ENCODE measurements around the gene FAM43B.
A peak's percentile ranks its signal among the peaks of the same experiment; 100 is the strongest.
"Not testable (repeated sequence)": the region's sequence is repeated elsewhere in the genome, so short reads cannot be mapped to it uniquely, and the experiment has no call there.

The FAM43B gene

GRCh38 chr1:20551945-20552727 is at the start of gene FAM43B:
TSS of gene FAM43B (plus strand) at chr1:20552573. CDS start at chr1:20552974, 401 bp downstream.
- peak; percentile 91 for DNase-seq

GRCh38 chr1:20505488-20505887 is 46.9 kb upstream of the FAM43B start:
- DNase-seq, result no peak

DNA sequence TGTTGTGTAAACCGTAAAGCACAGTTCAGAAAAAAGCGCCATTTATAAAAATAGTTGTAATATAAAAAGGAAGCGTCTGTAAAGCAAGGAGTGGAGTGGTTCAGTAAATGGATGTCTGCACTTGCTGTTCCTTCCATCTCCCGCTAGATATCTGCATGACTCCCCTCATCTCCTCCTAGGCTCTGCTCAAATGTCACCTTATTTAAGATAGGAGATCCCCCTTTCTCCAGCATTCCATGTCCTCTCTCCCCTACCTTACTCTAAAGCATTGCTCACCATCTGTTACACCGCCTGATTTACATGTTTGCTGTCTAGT is 45.2 kb upstream of the FAM43B start:
- DNase-seq, result no peak

- DNase-seq, result peak; percentile 98
Measured at GRCh38 chr1:20507564-20508410, 44.6 kb upstream of the FAM43B start, which contains the start of gene MUL1. TSS of gene MUL1 (minus strand) at chr1:20508151. CDS start at chr1:20508024, 127 bp downstream.

GRCh38 chr1:20508411-20508771 is 44.0 kb upstream of the FAM43B start:
- no peak for DNase-seq

DNA sequence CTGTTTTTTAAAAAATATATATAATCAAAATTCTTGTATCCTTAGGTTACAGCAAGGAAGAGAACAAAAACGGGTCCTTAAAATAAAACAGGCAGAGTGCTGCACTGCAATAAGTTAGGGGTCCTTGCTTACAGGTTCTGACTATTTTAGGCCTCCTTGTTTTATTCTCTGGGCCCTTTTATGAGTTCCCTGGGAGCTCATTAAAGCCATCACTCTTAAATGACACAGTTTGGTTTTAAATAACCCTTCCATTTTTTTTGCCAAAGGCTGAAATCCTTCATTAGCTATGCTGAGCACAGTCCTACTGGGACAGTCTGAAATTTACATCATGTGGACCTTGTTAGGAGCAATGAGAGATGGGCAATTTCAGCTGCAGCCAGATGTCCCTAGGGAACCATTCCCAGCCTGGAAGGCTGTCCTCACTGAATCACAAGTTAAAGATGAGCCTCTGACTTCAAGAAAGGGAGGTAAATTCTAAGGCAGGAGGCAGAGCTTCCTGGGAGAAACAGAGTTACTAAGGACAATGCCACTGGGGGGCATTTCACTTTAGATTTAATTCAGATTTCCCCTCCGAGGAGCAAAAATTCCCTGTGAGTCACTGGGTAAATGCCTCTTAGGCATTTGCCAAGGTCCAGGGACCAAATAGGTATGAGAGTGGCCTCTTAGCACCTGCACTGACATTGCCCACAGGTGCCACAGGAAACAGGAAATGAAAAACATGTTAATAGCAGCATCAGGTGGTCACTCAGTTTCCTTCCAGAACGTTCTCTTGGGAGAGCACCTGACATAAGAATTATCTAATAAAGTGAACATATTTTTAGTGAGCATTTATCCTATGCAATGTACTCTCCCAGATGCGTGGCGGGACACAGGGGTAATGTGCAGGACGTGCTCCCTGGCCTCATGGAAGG is 40.6 kb upstream of the FAM43B start:
- no peak for DNase-seq

DNA sequence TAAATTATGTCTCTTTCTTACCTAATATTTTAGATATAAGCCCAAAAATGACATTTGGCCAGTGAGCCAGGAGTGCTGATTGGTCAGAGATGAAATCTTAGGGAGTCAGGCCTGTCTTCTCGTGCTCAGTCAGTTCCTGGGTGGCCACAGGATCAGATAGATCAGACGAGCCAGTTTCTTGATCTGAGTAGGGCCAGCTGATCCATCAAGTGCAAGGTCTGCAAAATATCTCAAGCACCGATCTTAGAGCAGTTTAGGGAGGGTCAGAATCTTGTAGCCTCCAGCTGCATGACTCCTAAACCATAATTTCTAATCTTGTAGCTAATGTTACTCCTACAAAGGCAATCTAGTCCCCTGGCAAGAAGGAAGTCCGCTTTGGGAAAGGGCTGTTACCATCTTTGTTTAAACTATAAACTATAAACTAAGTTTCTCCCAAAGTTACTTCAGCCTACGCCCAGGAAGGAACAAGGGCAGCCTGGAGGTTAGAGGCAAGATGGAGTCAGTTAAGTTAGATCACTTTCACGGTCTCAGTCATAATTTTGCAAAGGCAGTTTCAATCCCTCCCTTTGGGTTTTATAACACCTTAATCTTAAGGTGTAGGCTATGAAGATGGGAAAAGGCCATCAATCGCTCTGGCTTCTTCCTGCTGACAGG is 32.6 kb upstream of the FAM43B start:
- not testable (repeated sequence) for DNase-seq

- peak; percentile 85 for DNase-seq
Measured at GRCh38 chr1:20521960-20522861, 30.2 kb upstream of the FAM43B start.

GRCh38 chr1:20526267-20526666 is 26.1 kb upstream of the FAM43B start:
- no peak for DNase-seq

DNA sequence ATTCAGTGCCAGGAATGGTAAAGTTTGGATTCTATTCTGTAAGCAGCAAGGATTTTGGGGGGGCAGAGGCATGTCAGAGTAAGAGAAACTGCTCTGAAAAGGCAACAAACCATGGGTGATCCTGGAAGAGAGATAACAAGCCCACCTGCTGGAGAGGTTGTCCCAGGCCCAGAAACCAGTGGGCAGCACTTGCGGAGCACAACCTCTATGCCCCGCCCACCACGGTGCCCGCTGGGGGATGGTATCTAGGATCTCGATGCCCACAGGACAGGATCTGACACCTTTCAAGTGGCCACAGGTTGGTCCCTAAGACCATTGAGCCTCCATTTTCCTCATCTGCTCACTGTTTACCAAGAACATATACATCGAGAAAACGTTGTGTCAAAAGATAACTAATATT is 24.2 kb upstream of the FAM43B start:
- DNase-seq, result no peak

DNA sequence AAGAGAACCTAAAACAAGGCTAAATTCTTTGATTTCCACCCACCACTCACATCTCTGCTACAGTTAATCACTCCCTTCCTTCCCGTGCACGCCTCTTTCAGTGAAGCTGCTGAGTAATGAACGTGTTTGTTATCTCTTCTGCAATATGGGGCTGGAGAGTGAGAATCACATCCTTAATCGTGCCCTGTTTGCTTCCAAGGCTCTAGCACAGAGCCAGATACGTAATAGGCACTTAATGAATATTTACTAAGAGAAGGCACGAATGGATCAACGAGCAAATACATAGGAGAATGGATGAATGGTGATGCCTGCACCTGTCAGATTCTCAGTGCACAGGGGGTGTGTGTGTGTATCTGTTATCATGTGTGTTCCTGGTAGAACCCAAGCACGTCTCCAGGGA is 22.1 kb upstream of the FAM43B start:
- no peak for DNase-seq

DNA sequence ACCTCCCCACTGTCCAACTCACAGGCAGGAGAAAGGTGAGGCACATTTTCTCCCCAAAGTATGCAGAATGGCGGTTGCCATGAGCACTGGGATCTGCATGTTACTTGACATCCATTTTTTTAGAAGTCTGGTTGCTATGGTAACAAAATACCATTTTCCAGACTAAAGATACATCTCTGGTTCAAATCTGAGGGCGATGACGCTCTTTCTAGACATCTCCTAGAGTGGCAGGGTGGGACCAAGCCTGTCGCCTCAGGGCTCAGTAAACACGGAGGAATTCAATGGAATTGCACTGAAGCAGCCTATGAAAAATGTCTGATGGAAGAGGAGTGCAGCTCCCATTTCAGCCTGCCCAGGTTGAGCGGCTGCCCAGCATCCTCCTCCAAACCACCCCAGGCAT is 21.5 kb upstream of the FAM43B start:
- no peak for DNase-seq

- DNase-seq, result no peak
Measured at GRCh38 chr1:20533635-20534034, 18.7 kb upstream of the FAM43B start.

DNA sequence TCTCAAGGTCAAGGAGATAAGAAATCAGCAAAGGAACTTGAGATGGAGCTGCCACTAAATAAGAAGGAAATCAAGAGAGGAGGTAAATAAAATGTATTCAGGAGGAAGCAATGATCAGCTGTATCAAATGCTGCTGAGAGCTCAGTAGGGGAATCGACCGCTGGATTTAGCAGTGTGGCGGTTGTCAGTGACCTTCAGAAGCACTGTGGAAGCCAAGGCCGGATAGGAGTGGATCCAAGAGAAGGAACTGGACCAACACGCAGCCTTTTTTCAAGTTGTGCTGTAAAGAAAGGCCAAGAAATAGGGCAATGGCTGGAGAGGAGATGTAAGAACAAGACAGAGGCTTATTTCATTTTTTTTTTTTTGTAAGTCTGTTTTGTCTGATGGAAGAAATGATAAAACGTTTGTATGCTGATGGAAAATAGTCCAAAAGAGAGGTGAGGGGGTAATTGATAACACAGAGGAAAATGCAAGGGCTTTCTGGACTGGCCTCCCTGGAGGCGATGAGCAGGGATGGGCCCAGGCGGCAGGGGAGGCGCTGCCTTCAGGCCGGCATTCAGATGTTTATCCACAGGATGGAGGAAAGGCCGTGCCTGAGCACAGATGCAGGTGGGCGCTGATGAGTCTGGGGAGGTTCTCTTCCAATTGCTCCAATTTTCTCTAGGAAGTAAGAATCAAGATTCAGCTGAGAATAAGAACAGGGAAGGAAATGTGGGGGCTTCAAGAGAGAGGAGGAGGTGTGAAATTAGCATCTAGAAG is 17.5 kb upstream of the FAM43B start:
- DNase-seq, result no peak

GRCh38 chr1:20538227-20538626 is 14.1 kb upstream of the FAM43B start:
- DNase-seq, result no peak

- DNase-seq, result no peak
Measured at GRCh38 chr1:20538760-20539551, 13.4 kb upstream of the FAM43B start.

DNA sequence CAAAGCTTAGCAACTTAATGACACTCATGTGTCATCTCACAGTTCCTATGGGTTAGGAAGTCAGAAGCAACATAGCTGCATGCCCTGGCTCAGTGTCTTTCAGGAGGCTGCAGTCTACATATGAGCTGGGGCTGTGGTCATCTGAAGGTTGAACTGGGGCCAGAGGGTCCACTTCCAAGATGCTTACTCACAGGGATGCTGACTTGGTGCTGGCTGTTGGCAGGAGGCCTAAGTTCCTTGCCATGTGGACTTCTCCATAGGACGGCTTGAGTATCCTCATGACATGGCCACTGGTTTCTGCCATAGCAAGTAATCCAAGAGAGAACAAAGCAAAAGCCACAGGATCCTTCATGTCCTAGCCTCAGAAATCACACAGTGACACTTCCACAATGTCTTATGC is 12.1 kb upstream of the FAM43B start:
- DNase-seq, result no peak

DNA sequence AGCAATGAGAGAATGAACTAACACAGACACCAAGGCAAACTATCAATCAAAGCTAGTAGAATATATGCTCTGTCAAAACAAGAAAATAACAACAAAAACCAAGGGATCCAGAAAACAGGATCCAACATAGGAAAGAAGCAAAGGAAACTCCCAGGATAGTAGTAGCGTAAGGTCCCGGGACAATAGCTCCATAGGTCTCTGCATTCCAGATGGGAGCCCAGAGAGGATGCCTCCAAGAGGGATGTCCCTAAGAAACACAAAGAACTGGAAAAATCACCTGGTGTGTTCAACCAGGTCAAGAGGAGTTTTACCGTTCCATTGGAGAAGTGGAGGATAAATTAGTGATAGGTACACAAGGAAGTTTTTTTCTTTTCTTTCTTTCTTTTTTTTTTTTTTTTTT is 5.7 kb upstream of the FAM43B start:
- no peak for DNase-seq

DNA sequence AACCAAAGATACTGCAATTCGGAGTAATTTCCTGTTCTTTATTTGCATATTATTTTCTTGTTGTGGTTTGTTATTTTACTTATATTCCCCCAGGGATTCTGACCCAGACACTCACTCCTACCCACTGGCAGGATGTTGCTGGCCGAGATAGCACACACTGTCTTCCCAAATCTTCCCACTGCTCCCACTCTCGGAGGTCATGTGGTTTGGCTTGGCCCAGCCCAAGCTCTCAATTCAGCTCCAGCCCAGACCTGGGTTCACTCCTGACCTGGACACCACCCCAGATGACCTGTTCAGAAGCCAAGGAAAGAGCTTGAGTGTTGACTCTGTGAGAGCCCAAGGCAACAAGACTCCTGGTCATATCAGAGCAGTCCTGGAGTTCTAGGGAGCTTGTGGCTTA is 1.2 kb upstream of the FAM43B start:
- no peak for DNase-seq

All from femur (tissue), 1 donor.